Stimulated activated CD8-positive, alpha-beta memory T cell treated with anti-CD3 and anti-CD28 coated beads, Interleukin-15, amount 100 ng/mL, for 1 hour (primary cell): ENCODE measurements around the gene TFEB.

Experiments used
- DNase-seq: peaks from one replicate; pipeline ENCODE4 v3.0.0-alpha.2; 2020; ENCODE audit warnings: low read depth

Gene TFEB

GRCh38 chr6:41651962-41652657 lies 83.3 kb downstream of the TFEB start:
- DNase-seq, result no peak

DNA sequence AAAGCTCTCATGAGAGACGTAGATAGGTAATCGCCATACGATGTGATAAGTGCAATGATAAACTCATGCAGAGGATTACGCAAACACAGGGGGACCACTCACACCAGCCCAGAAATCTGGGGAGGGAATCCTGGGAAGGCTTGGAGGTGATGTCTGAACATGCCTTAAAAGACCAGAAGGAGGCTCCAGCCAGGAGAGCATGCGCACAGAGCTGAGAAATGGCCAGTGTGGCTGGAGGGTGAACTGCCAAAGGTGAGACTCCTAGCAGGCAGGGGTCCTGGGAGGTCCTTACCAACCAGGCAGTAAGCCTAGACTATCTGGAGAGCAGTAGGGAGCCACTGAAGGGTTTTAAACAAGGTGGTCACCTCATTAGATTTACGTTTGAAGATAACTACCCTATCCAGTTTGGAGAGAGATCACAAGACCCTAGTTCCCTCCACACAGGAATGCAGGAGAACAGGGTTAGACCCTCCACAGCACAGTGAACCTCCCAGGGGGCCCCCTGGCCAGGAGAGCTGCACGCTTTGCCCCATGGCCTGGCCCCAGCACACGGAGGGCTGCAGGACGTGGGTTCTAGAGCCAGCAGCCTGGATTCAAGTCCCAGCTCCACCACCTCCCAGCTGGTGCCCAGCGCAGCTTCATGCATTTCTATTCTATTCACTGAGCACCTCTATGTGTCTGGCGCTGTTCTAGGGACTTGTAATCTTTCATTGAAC lies 84.0 kb downstream of the TFEB start:
- no peak for DNase-seq

DNA sequence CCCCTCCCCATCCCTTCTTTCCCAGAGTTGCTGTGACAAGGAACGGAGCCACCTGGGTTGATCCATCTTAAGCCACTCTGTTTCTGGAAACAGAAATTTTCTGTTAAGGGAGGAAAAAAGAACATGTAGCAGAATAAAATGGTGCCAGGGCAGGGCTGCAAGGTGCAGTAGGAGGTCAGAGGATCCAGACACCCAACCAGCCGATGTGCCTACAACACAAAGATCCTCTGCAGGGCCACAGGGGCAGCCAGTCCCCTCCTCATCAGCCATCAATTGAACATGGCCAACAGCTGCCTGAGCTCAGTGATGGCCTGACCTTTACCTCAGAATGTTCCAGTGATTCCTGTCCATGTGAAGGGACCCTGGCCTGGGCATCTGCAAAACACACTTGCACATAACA lies 85.3 kb downstream of the TFEB start:
- no peak for DNase-seq

DNA sequence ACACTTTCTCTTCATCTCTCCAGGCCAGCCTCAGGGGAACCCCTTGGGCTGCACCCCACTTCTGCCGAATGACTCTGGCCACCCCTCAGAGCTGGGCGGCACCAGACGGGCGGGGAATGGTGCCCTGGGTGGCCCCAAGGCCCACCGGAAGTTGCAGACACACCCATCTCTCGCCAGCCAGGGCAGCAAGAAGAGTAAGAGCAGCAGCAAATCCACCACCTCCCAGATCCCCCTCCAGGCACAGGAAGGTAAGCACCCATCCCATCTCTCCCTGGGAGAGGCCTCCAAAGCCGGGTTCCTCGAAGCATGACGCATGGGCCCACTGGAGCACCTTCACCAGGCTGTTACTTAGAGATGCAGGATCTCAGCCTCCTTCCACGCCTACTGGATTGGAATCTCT lies 85.8 kb downstream of the TFEB start:
- DNase-seq, result no peak

GRCh38 chr6:41648921-41649320 lies 86.5 kb downstream of the TFEB start:
- DNase-seq, result no peak

GRCh38 chr6:41648070-41648585 lies 87.3 kb downstream of the TFEB start:
- DNase-seq, result no peak

DNA sequence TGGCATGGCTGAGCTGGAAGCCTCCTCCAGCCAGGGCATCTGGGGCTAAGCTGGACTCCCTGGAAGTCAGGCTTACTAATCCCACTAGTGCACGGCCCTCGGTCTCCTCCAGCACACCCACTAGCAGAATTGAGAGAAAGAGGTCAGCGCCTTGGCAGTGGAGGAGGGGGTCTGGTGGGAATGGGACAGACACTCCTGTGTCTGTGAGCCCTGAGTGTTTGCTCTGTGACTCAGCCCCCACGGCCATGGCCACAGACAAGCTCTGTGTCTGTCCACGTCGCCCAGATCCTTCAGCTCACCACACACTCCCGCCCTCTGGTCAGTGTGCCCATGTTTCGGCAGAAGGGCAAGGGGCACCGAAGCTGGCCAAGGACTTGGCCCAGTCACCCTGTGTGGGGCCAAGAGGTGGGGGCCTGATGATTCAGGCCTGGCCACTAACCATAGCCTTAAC lies 88.3 kb downstream of the TFEB start:
- DNase-seq, result no peak

GRCh38 chr6:41646026-41646795 lies 89.2 kb downstream of the TFEB start:
- no peak for DNase-seq

DNA sequence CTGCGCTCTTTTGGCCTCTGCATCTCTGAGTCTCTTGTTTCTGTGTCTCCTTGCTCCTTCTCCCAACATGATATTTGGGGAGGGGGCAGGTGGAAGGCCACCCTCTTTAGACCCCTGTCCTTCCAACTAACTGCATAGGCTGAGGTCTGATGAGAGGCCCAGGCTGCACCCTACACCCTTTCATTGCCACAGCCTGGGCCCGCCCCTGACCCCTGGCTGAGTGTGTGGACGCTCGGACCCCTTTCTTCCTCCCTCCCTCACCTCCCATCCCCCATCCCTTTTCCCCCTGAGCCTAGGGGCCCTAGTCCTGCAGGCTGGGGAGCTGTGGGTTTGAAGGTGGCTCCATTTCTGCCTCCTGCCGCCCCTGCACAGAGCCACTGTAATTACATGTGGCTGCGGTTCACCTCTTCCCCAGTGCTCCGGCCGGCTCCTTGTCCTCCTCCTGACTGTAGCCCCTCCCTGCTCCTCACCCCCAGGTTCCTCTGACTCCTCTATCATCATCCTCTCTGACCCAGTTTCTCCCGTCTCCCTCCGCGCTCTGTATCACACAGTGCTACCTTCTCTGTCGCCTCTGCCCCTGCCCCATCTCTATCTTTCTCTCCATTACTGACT lies 90.3 kb downstream of the TFEB start:
- no peak for DNase-seq

DNA sequence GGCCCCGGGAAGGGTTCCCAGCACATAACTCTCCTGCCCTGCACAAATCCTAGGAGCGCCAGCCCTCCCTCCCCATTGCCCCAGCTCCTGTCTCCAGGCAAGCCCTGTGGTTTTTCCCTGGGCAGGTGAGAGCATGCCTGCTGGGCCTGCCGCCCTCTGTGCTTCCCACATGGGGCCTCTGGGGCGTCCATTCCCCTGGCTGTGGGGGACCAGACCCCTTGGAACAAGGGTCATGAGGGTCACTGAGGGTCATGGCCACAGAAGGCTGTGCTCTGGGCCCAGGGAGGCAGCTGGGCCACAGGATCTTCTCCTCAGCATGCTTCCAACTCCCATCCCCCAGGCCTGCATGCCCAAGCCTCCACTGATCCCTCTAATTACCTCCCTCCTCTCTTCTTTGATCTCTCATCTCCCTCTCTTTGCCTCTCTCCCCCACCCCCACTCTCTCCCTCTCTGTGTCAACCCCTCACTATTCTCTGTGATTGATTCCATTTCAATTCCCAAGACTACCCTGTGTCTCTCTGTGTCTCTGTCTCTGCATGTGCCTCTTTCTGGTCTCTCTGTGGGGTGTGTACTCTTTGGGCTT lies 91.0 kb downstream of the TFEB start:
- no peak for DNase-seq

GRCh38 chr6:41643899-41644269 lies 91.5 kb downstream of the TFEB start:
- no peak for DNase-seq

DNA sequence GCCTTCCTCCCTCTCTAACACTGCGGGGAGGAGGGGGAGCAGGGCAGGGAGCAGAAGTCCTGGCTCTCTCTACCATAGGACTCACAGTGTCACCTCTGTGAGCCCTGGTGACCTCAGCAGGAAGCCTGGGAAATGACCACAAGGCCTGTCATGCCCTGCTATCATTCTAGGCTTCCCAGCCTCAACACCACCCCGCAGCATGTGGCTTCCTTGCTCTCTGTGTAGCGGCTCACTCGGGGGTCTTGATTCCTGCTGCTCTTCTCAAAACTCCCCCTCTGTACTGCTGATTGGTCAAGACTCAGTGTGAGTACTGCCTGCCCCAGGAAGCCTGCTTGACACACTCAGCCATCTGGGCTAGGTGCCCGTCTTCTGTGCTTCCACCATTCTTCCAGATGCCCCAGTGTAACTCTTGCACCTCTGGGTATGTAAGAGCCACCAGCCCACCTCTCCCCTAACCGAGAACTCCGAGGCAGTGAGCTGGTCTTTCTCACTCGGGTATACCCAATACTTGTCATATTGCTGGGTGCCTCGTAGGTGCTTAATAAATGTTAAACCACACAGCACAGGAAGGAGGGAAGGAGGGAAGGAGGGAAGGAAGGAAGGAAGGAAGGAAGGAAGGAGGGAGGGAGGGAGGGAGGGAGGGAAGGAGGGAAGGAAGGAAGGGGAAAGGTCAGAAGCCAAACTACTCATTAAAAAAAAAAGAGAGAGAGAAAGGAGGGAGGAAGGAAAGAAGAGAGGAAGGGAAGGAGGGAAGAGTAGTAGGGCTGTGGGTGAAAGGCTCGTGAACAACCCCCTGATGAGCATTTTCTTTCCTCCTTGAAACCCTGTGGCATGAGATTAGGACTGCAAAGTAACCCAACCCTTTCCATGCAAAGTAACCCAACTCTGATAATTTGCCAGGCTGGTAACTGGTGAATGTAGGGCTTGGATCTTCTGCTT lies 92.2 kb downstream of the TFEB start:
- no peak for DNase-seq

GRCh38 chr6:41642090-41642959 lies 93.1 kb downstream of the TFEB start:
- no peak for DNase-seq

DNA sequence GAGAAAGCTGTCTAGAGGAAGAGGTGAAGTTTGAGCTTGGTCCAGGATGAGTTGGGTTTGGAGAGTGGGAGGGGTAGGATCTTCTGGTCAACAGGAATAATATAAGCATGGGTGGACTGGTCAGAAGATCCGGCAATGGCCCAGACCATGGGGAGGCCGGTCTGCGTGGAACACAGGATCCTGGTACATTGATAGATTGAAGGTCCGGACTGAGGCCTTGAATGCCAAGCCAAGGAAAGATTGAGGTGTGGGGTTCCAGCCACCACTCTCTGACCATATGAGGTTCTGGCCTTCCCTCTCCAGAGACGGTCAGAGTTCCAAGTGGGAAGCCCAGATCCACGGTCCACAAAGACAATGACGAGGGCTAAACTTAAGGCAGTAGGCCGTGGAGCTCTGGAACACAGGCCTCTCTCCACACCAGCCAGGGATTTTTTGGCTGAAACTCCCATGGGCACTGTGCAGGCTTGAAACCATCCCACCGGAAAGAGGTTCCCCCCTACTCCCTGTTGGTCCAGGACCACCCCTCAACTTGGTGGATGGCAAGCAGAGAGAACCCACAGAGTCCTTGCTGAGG lies 94.0 kb downstream of the TFEB start:
- no peak for DNase-seq

DNA sequence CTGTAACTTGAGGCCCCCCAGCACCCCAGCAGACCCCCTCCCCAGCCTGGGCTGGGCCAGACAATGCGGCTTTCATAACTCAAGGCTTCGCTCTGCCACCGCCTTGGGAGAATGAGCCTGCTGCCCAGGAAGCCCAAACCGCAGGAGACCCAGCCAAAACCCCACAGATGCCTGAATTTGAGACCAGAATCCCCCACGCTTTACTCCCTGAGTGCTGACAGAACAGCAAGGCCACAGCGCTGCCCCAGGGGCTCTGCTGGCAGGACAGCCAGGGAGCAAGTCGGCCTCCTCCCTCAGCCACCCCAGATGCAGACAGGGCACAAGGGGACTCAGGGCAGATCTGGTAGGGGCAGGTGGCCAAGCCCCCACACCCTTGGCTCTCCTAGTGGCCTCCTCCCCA lies 95.0 kb downstream of the TFEB start:
- DNase-seq, result no peak

DNA sequence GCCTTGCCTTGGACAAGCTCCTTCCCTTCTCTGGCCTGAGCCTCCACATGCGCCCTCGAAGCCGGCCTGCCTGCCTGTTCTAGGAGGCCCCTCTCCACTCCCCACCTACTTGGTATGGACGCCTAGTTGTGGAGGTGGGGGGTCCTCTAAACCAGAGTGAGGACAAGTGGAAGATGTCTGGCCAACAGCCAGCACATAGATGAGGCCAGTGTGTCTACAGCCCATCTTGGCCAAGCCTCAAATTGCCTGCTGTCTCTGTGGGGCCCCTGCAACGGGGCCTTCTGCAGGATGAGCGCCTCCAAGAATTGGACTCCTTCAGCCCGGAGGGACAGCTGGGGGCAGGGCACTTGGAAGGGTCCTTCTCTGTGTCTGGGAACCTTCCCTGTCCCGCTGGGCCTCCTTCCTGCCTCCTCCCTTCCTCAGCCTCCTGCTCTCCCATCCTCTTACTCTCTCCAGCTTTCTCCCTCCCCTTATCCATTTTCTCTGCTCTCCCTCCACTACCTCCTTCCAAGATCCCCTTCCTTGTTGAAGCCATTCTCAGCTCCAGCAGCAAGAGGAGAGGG lies 95.5 kb downstream of the TFEB start:
- no peak for DNase-seq

DNA sequence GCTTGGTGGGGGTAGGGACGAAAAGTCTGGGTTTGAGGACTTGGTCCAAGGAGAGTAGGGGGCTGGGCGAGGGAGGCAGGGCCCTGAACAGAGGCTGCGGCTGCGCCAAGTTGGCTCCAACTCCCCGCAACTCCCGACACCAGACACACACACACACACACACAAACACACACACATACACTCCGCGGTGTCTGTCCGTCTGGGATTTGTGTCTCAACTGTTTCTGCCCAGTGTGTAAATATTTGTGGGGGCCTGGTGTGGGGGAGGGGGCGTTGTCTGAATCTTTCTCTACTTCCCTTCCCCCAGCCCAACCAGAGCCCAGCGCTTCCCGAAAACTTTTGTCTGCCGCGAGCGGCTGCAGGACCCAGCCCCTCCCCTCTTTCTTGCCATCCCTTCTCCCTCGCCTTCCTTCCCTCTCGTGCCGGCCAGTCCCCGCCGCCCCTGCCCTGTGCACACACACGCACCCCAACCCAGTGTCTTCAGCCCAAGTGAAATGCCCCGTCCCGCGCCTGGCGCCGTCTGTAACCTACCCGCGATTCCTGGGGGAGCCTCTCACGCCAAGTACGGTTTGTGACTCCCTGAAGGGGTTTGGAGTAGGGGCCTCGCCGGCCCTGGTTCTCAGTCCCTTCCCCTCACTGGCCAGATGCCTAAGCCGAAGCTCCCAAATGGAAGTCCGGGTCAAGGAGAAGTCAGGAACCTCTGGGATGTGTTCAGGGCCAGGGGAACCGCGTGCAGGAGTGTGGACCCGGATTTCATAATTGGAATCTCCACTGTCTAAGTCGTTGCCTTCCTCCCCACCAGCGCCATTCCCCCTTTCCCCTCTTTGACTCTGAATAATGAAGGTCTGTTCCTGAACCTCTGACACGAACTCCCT lies 96.2 kb downstream of the TFEB start:
- no peak for DNase-seq
